Measurements from ENCODE around the gene FBXW10.
A peak's percentile ranks its signal among the peaks of the same experiment; 100 is the strongest.
"Not testable (repeated sequence)": the region's sequence is repeated elsewhere in the genome, so short reads cannot be mapped to it uniquely, and the experiment has no call there.

FBXW10 gene, protein sequence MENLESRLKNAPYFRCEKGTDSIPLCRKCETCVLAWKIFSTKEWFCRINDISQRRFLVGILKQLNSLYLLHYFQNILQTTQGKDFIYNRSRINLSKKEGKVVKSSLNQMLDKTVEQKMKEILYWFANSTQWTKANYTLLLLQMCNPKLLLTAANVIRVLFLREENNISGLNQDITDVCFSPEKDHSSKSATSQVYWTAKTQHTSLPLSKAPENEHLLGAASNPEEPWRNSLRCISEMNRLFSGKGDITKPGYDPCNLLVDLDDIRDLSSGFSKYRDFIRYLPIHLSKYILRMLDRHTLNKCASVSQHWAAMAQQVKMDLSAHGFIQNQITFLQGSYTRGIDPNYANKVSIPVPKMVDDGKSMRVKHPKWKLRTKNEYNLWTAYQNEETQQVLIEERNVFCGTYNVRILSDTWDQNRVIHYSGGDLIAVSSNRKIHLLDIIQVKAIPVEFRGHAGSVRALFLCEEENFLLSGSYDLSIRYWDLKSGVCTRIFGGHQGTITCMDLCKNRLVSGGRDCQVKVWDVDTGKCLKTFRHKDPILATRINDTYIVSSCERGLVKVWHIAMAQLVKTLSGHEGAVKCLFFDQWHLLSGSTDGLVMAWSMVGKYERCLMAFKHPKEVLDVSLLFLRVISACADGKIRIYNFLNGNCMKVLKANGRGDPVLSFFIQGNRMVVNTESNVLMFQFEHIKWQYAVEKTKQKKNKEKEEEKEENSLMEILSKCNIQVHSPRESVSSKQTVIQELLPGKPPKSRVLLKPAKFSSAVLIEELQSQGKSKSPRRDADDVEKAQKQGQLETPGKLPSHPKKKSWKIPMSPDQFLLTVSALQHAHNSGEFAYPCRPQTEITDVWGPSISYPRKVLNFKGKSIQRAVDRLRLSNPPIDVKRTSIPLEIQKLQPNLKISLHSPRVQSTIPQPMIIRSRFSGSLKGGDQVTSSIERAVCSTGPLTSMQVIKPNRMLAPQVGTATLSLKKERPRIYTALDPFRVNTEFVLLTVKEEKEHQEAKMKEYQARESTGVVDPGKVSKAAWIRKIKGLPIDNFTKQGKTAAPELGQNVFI

DNA sequence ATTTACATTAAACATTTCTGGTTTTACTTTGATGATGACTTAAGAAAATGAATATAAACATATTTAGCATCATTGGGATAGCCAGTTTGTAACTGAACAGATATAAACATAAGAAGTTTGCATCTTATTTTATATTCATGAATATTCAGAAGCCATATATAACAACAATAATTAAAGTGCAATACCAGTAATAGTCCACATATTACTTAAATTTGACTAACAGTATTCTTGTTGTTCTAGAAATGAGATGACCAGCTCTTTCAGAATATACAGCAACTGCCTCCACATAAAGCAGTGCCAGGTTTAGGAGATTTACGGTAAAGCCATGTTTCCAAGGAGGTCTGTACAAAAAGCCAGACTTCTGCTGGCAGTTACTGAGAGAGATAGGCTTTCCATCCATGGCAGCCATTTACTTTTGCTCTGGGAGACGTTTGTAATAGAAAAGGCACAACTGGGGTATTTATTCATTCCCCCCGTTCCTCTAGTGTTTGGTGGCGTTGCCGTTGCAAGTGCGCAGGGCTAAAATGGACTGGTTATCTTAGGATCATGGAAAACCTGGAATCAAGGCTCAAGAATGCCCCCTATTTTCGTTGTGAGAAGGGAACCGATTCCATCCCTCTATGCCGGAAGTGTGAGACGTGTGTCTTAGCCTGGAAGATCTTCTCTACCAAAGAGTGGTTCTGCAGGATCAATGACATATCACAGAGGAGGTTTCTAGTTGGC, at the start of gene FBXW10:
FBXW10 (plus strand) TSS at position 356 of the 723 bp plus-strand sequence; CDS start at position 547, 191 bp downstream.
- not testable (repeated sequence) for DNase-seq (ENCODE audit: low read depth); H3K4me3 ChIP-seq (ENCODE audit: low read length)

DNA sequence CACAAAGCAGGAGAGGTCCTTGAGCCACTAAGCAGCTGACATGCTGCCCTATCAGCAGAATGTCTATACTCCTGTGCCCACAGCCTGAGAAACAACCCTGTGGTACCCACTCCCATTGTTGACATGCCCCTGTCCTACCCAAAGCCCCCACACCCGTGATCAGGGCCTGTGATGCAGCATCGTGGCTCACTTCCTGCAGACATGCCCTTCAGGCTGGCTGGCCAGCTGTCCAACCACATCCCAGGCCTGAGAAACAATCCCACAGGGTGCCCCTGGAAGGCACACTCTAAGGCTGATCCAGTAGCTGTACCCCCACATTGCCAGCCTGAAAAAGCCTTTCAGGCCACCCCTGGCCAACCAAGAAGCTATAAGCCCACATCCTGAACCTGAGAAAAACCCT, 48.7 kb upstream of the FBXW10 start:
- not testable (repeated sequence) for DNase-seq (ENCODE audit: low read depth); H3K4me3 ChIP-seq (ENCODE audit: low read length)

DNA sequence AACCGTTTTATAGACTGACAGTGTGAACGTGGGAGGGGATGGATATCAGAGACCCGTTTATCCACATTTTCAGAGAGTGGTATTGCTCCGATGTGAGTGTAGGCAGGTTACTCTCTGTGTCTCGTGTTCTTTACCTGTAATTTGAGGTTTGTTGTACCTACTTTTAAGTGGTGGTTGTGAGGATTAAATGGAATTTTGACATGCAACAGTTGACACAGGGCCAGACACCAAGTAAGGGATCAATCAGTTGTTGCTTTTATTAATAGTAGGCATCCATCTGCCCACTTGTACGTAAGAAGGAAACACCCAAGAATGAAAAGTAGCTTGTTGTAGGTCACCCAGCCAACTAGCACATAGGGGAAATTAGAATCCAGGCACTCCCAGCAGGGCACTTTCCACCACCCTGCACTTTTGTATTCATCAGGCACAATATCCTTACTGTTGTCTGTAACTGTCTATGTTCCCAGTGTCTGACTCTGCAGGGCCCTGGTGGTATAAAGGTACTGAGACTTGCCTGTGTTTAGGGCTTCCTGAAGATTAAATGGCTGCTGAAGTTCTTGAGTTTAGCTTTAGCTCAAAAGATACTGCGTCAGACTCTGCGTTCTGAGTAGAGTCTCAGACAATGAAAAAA, 45.3 kb upstream of the FBXW10 start:
- H3K4me3 ChIP-seq (ENCODE audit: low read length) = peak overlapping the region; percentile 56
- not testable (repeated sequence) for DNase-seq (ENCODE audit: low read depth)

DNA sequence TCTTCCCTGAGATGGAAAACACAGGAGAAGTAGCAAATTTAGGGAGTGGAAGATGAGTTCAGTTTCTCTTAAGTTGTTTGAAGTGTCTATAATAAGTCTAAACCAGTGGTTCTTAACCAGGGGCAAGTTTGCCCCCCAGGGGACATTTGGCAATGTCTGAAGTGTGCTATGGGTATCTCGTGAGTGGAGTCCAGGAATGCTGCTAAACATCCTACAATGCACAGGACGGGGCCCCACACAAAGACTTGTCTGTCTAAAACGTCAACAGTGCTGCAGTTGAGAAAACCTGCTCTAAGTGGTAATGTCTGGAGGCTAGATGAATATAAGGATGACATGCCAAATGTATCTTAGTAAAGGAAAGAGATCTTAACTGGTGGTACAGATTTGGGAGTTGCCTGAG, 37.9 kb upstream of the FBXW10 start:
- H3K4me3 ChIP-seq (ENCODE audit: low read length); DNase-seq (ENCODE audit: low read depth): not testable (repeated sequence)

DNA sequence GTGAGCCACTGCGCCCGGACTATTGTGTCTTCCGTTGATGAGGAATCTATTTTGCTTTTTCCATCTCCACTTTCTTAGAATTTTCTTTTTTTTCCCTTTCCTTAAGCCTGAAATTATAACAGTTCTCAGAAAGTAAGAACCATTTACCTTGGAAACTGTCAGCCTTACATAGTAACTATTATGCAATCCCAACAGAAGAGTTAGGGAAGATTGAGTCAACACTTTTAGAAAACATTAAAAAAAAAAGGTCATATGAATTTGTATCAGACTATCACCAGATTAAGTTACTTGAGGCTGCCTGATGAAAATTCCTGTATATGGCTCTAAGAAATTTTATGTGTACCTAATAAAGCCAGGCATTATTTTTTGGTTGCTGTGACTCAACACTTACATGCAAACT, 35.6 kb upstream of the FBXW10 start:
- not testable (repeated sequence) for H3K4me3 ChIP-seq (ENCODE audit: low read length); DNase-seq (ENCODE audit: low read depth)

DNA sequence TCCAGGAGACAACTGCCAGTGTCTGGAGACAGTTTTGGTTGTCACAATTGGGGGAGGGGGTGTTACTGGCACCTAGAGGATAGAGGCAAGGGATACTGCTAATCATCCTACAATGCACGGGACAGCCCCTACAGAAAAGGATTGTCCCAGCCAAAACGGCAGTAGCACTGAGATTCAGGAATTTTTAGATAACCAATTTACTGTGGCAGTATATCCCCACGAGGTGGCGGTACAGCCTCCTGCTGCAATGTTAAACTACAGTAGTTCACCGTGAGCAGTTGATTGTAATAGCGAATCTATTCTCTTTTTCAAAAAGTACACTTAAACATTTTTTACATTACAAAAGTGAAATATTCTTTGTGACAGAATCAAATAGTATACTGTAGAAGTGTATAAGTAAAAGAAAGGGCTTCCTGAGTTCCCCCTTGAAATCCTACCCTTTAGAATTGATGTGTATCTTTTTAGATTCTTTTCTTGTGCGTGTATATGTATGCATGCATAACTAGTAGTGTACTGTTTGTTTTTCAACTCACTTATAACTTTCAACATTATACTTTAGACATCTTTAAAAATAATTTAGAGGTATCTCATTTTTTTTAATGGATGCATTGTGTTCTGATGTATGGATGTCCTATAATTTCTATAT, 31.4 kb upstream of the FBXW10 start:
- peak; percentile 64 for DNase-seq (ENCODE audit: low read depth)
- TF ChIP-seq, protein P1, sequence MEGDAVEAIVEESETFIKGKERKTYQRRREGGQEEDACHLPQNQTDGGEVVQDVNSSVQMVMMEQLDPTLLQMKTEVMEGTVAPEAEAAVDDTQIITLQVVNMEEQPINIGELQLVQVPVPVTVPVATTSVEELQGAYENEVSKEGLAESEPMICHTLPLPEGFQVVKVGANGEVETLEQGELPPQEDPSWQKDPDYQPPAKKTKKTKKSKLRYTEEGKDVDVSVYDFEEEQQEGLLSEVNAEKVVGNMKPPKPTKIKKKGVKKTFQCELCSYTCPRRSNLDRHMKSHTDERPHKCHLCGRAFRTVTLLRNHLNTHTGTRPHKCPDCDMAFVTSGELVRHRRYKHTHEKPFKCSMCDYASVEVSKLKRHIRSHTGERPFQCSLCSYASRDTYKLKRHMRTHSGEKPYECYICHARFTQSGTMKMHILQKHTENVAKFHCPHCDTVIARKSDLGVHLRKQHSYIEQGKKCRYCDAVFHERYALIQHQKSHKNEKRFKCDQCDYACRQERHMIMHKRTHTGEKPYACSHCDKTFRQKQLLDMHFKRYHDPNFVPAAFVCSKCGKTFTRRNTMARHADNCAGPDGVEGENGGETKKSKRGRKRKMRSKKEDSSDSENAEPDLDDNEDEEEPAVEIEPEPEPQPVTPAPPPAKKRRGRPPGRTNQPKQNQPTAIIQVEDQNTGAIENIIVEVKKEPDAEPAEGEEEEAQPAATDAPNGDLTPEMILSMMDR (IDR thresholded peaks at IDR 0.05; ENCODE audit: insufficient read depth, low read depth, low read length, missing control alignments) = peak; percentile 56
- not testable (repeated sequence) for H3K4me3 ChIP-seq (ENCODE audit: low read length)

DNA sequence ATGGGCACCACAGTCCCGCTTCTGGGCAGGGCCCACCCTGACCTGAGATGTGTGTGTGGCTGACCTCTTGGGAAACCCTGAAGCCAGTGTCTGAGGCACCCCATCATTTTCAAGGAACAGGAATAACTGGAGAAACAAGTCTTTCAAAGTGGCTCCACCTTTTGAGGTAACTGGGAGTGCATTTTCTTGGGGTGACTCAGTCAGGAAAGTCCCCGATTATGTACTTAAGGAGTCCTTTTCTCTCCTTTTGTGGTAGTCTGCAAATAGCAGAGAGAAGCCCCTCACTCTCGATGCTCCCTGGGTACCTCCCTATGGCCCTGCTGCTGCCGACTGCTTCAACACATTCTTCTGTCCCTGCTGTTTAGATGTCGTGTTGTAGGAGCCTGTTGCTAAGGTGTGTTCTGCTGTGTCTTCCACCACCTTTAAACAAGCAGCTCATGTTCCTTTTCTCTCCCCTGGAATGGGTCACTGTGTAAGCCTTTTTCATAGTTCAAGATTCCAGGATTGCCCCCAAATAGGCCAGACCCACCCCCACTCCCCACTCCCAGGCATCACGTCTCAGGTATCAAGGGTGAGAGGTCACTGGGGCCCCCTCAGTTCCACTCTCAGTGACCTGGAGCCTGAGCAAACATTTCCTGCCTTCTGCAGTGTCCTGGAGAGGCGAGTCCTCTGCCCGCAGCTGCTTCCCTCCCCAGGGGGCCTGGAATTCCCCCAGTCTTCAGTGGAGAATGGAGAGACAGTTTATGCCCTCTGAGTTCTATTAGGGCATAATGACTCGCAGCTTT, 25.0 kb upstream of the FBXW10 start:
- DNase-seq (ENCODE audit: low read depth) = peak; percentile 92
- H3K4me3 ChIP-seq (ENCODE audit: low read length) = not testable (repeated sequence)

DNA sequence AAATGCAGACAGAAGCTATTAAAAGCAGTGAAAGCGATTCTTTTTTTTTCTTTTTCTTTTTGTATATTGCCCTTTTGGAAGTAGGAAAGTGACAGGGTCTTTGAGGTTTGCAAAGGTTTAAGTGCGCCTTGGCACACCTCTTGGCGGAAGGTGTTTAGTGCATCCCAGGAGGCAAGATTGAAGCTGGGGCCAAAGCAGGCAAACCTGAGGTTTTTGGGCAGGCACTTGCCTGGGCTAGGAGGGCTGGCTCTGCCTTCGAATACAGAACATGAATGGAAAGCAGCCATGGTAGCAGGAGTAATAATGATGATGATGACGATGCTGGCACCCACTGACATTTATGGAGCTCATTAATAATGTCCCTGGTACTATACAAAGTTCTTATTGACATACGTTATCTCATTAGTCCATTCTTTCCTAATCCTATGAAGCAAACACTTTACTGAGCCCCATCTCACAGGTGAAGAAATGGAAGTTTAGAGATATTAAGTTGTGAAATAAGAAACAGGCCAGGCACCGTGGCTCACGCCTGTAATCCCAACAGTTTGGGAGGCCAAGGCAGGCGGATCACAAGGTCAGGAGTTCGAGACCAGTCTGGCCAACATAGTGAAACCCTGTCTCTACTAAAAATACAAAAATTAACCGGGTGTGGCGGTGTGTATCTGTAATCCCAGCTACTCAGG, 24.3 kb upstream of the FBXW10 start:
- not testable (repeated sequence) for DNase-seq (ENCODE audit: low read depth); H3K4me3 ChIP-seq (ENCODE audit: low read length)

DNA sequence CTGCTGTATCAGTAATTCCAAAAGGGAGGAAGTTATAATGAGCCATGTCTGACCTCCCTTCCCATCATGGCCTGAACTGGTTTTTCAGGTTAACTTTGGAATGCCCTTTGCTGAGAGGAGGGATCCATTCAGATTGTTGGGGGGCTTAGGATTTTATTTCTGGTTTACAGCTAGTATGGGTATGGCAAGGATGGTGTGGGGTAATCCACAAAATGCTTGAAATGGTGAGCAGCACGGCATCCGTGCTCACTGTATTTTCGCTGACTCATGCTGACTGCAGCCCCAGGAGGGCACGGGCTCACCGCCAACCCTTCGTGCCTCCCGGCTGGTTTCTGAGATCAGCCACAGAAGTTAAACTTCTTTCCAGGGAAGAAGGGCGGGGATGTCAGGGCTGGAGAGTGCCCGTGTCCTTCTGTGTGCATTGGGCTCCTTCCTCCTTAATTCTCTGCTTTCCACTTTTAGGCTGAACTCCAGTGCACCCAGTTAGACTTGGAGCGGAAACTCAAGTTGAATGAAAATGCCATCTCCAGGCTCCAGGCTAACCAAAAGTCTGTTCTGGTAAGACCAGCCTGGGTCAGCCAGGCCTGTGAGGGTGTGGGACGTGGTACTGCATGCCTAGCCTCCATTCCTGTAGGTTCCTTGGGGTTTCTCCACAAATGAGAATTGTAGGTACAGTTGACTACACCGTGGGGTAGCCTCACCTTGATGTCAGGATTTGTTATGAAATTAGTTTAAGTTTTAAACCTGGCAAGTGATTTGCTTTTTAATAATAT, 21.9 kb upstream of the FBXW10 start:
- H3K4me3 ChIP-seq (ENCODE audit: low read length); DNase-seq (ENCODE audit: low read depth): not testable (repeated sequence)

DNA sequence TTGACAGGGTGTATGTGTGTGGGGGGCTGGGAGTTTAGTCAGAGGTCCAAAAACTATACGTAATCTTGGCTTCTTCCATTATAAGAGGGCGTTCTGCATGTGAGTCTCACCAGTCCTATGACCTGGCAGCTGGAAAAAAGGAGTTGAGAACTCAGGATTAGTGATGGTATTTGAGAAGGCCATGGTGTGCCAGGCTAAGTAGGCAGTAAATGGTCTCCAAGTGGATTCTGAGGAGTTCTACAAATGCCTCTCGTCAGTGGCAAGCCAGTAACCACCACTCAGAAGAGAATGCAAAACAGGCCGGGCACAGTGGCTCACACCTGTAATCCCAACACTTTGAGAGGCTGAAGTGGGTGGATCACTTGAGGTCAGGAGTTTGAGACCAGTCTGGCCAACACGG, 21.2 kb upstream of the FBXW10 start:
- H3K4me3 ChIP-seq (ENCODE audit: low read length); DNase-seq (ENCODE audit: low read depth): not testable (repeated sequence)

DNA sequence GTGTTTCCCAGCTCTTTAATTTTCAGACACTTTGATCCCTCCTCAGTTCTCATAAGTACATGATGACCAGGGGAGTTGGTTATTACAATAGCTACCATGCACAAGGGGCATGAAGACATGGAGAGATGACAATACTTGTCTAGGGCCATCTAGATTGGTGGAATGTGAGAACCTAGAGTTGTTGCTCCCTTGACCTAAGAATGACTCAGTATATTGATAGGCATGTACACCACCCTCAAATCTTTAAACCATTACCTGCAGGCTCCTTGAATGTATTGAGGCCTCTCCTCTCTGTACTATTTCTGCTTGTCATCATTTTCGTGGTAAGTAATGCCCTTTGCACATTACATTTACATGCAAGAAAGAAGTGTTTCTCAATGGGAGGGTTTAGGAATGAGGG, 20.3 kb upstream of the FBXW10 start:
- not testable (repeated sequence) for DNase-seq (ENCODE audit: low read depth); H3K4me3 ChIP-seq (ENCODE audit: low read length)

DNA sequence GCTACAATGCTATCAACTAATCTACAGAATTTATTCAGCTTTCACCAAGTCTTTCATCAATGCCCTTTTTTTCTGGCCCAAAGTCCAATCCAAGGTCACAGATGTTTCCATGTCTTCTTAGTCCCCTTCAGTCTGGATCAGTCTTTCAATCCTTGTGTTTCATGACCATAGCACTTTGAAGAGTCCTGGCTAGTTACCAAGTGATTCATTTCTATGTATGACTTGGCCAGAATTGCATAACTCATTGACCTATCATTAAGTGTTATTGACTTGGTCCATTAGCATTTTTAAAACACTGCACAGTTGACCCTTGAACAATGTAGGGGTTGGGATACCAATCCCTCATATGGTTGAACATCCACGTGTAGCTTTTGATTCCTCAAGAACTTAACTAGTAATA, 11.4 kb upstream of the FBXW10 start:
- H3K4me3 ChIP-seq (ENCODE audit: low read length); DNase-seq (ENCODE audit: low read depth): not testable (repeated sequence)

DNA sequence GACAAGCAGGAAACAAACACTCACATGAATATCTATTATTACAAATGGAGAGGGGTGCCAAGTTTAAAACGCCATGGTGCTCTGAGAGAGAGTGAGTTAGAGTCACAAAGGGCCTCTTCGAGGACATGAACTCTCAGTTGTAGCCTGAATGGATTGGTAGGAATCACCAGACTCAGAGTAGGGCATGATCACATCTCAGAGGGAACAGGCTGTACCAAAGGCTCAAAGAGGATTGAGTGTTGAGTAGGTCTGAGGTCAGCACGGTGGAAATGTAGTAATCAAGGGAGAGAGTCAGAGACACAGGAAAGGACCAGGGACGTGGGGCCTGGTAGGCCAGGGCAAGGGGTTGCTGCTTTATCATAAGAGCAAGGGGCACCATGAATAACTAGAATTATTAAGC, 10.5 kb upstream of the FBXW10 start:
- not testable (repeated sequence) for DNase-seq (ENCODE audit: low read depth); H3K4me3 ChIP-seq (ENCODE audit: low read length)

DNA sequence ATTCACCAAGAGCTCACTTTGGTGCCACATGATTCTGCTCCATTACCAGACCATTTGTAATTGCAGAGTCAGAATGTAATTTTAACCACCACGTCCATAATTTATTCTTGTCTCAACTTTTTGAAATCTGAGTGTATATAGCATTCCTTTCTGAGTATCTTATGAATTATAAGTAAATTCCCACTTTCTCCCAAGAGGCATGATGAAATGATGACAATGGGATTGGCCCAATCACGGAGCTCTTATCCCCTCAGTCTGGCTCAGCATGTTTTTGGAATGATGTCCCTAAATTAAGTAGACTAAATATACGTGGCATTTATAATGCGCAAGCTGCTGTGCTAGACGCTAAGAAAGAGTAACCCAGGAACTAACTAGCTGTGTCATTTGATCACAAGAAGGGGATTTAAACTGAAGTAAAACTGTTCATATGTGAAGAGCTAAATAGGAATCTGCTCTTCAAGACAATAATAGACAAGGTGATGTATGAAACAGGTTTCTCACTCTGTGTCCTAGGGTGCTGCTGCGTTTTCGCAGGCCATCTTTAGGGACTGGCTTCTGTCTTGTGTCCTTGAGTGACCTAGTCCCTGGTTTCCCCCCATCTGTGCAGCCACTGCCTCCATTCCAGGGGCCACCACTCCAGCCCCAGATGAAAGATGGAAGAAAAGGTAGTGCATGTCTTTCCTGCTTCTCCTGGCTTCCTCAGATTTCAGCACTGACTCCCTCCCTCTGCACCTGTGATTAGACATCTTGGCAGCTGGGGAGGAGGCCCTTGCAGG, 4.0 kb upstream of the FBXW10 start:
- DNase-seq (ENCODE audit: low read depth); H3K4me3 ChIP-seq (ENCODE audit: low read length): not testable (repeated sequence)

Measured in epithelial cell of esophagus (primary cell).